Measurements from ENCODE around the gene MAZ. TPM values are rescaled to one million over a fixed set of nuclear protein-coding genes. Genes with fewer than 3 reads are reported as not detected.

The MAZ gene
- total and polyA plus RNA-seq, 2 of the 8 experiments (the other 6 are each of a cell fraction or from before 2014, with no cell fraction given) = 219 to 380 TPM

- Histone ChIP-seq H3K23me2 (ENCODE audit: low read depth, low read length) (no peaks in the 10 kb centered on the region), H2AFZ (ENCODE audit: low read length) (no peak overlapping the region), H3K27ac (ENCODE audit: low read depth, low read length) (no peak overlapping the region), H4K5ac (ENCODE audit: insufficient read length, low read depth, low read length) (no peak overlapping the region), H3K36me3 (ENCODE audit: control insufficient read depth in 2 of 4, insufficient read depth in 4 of 4, low read length in 3 of 4) (no peaks in the 10 kb centered on the region), H2BK12ac (ENCODE audit: low read depth, low read length) (no peak overlapping the region), H2BK20ac (ENCODE audit: low read length) (no peak overlapping the region), H3K9ac (replicated peaks in 1 of 4; ENCODE audit: extremely low read depth in 1 of 4, low read depth in 3 of 4, low read length in 3 of 4) (no peak overlapping the region), H2BK15ac (ENCODE audit: low read length) (no peak overlapping the region), H3K9me3 (ENCODE audit: insufficient read depth in 2 of 2, low read depth in 1 of 2, low read length in 1 of 2) (no peaks in the 10 kb centered on the region), H4K91ac (replicated peaks; ENCODE audit: insufficient read length, low read length) (no peak overlapping the region), H3K23ac (ENCODE audit: insufficient read length) (no peak overlapping the region), H4K8ac (ENCODE audit: extremely low read depth, insufficient read depth, low read length) (no peak overlapping the region), H3K79me1 (ENCODE audit: low read depth, low read length) (no peaks in the 10 kb centered on the region), H3K18ac (ENCODE audit: extremely low read depth, low read length) (no peak overlapping the region), H3K4me2 (ENCODE audit: insufficient read depth in 1 of 2, low read depth in 2 of 2, low read length in 2 of 2) (no peak overlapping the region), H3K79me2 (ENCODE audit: control insufficient read depth in 1 of 2, insufficient read depth in 2 of 2, low read length in 2 of 2) (no peaks in the 10 kb centered on the region), H2BK120ac (replicated peaks; ENCODE audit: low read depth, low read length) (no peak overlapping the region), H2AK5ac (ENCODE audit: low read depth, low read length) (no peak overlapping the region), H3K27me3 (replicated peaks in 1 of 4; ENCODE audit: control insufficient read depth in 3 of 4, extremely low read depth in 1 of 4, insufficient read depth in 3 of 4, low read length in 3 of 4) (no peaks in the 10 kb centered on the region), H3K4ac (replicated peaks; ENCODE audit: insufficient read length, low read depth, low read length) (no peak overlapping the region), H2BK5ac (ENCODE audit: low read depth, low read length) (no peak overlapping the region), H4K20me1 (replicated peaks in 1 of 2; ENCODE audit: control insufficient read depth in 1 of 2, insufficient read depth in 2 of 2, low read length in 2 of 2) (no peaks in the 10 kb centered on the region), H3K14ac (ENCODE audit: insufficient read length) (no peak overlapping the region), H3K4me3 (ENCODE audit: extremely low read depth in 1 of 4, insufficient read depth in 2 of 4, low read depth in 3 of 4, low read length in 4 of 4) (no peak overlapping the region), H3K56ac (replicated peaks; ENCODE audit: insufficient read length, low read depth, low read length) (no peak overlapping the region), H3K4me1 (replicated peaks in 1 of 4; ENCODE audit: control insufficient read depth in 3 of 4, insufficient read depth in 4 of 4, low read length in 3 of 4) (no peaks in the 10 kb centered on the region)
- ChIA-PET CTCF (ENCODE audit: partially characterized antibody) (interaction anchor here (0.6 to 4.8 kb wide), 5 partner anchors 15 to 81 kb away, joined by 3 to 22 read pairs (median 4); partner anchors contain the start of gene KIF22), POLR2A (ENCODE audit: partially characterized antibody) (interaction anchor here (0.7 to 2.9 kb wide), 5 partner anchors 8 to 36 kb away, joined by 3 to 8 read pairs (median 4); partner anchors contain the start of genes MAZ and ZG16)
- DNase-seq (ENCODE audit: low read depth in 1 of 2, low spot score in 2 of 2) (no peak), FAIRE-seq (no peak)
- 90% methylated on average over 7 of the region's 7 CpGs; no CpG with 5 or more reads in 1 of the 2 experiments for WGBS, 2 experiments (ENCODE audit: extremely low coverage in 1 of 2, insufficient coverage in 1 of 2, insufficient read length in 1 of 2, insufficient replicate concordance in 2 of 2, low coverage in 1 of 2, low lambda C conversion rate in 2 of 2, missing lambda C conversion rate in 1 of 2)
- TF ChIP-seq YY1 (IDR thresholded peaks at IDR 0.05; ENCODE audit: low read depth, low read length) (no peak), CBX8 (IDR thresholded peaks at IDR 0.05; ENCODE audit: borderline replicate concordance, low read depth, low read length) (no peak), RFX5 (IDR thresholded peaks at IDR 0.05; ENCODE audit: borderline replicate concordance, low read depth, low read length) (no peak), KDM5A (IDR thresholded peaks at IDR 0.05; ENCODE audit: low read length) (no peak), SUZ12 (IDR thresholded peaks at IDR 0.05; ENCODE audit: low read length) (no peak), EZH2 (IDR thresholded peaks at IDR 0.05; ENCODE audit: low read depth, low read length, severe bottlenecking) (no peak), CBX5 (IDR thresholded peaks at IDR 0.05; ENCODE audit: low read depth, low read length) (no peak), KDM4A (IDR thresholded peaks at IDR 0.05; ENCODE audit: low read depth, low read length, severe bottlenecking) (no peak), CTCF (IDR thresholded peaks at IDR 0.05; ENCODE audit: control extremely low read depth in 1 of 3, insufficient read depth in 1 of 3, low read depth in 1 of 3, low read length in 3 of 3) (no peak), CTBP2 (IDR thresholded peaks at IDR 0.05; ENCODE audit: borderline replicate concordance, insufficient read depth, insufficient read length, low read length) (no peak)
Measured at GRCh38 chr16:29770250-29770929, 35.9 kb upstream of the MAZ start.

Measured in H1 (cell line).